GM08714 (cell line): Measurements from ENCODE around the gene SETD5.

Source experiments
- H3K4me3 ChIP-seq: fragments of 200-500 bp; sonication (Bioruptor generic); 2 replicates; pipeline ENCODE4 v1.5.1; 2014; ENCODE audit warnings: mild to moderate bottlenecking, low read length, inconsistent platforms
- ZNF274 ChIP-seq: IDR thresholded peaks from 2 replicates; pipeline ENCODE4 v1.6.1; 2012; ENCODE audit warnings: mild to moderate bottlenecking, low read depth, low read length

The SETD5 gene

GRCh38 chr3:9408546-9408945 lies 11.1 kb downstream of the SETD5 start:
- no peak overlapping the region for H3K4me3 ChIP-seq
- no peak for TF ChIP-seq ZNF274

GRCh38 chr3:9409981-9410854 lies 12.8 kb downstream of the SETD5 start:
- TF ChIP-seq ZNF274, result no peak
- no peak overlapping the region for H3K4me3 ChIP-seq

- no peak overlapping the region for H3K4me3 ChIP-seq
- no peak for TF ChIP-seq ZNF274
Observed at GRCh38 chr3:9411302-9411701, 13.9 kb downstream of the SETD5 start.

GRCh38 chr3:9412293-9412692 lies 14.9 kb downstream of the SETD5 start:
- TF ChIP-seq ZNF274, result no peak
- no peak overlapping the region for H3K4me3 ChIP-seq

GRCh38 chr3:9414826-9415225 lies 17.4 kb downstream of the SETD5 start:
- no peak overlapping the region for H3K4me3 ChIP-seq
- TF ChIP-seq ZNF274, result no peak

GRCh38 chr3:9415485-9416138 lies 18.2 kb downstream of the SETD5 start:
- no peak overlapping the region for H3K4me3 ChIP-seq
- TF ChIP-seq ZNF274, result no peak

- no peak for TF ChIP-seq ZNF274
- no peak overlapping the region for H3K4me3 ChIP-seq
Observed at GRCh38 chr3:9416139-9416780, 18.8 kb downstream of the SETD5 start.

GRCh38 chr3:9420850-9421549 lies 23.6 kb downstream of the SETD5 start:
- TF ChIP-seq ZNF274, result no peak
- no peak overlapping the region for H3K4me3 ChIP-seq

- H3K4me3 ChIP-seq, result no peak overlapping the region
- TF ChIP-seq ZNF274, result no peak
Observed at GRCh38 chr3:9422712-9423424, 25.5 kb downstream of the SETD5 start.

- TF ChIP-seq ZNF274, result no peak
- no peak overlapping the region for H3K4me3 ChIP-seq
Observed at GRCh38 chr3:9428411-9428810, 31.0 kb downstream of the SETD5 start.

GRCh38 chr3:9430733-9431132 lies 33.3 kb downstream of the SETD5 start:
- TF ChIP-seq ZNF274, result no peak
- H3K4me3 ChIP-seq, result no peak overlapping the region

- no peak for TF ChIP-seq ZNF274
- no peak overlapping the region for H3K4me3 ChIP-seq
Observed at GRCh38 chr3:9433627-9434521, 36.5 kb downstream of the SETD5 start.

GRCh38 chr3:9435316-9435715 lies 37.9 kb downstream of the SETD5 start:
- no peak for TF ChIP-seq ZNF274
- no peak overlapping the region for H3K4me3 ChIP-seq
